Transverse colon (tissue), 4 donors: ENCODE data around the gene ATP13A2. TPM values are rescaled to one million over a fixed set of nuclear protein-coding genes. Genes with fewer than 3 reads are reported as not detected.

Source experiments
- DNase-seq: peaks from one replicate; pipeline ENCODE4 v3.0.0-alpha.2; 2019
- H3K27ac ChIP-seq, 4 donors: fragments of 200-600 bp; sonication (generic); 2 replicates each; pipeline ENCODE4 v1.5.1; 2016 to 2018; ENCODE audit warnings: inconsistent platforms in 4 of 4
- H3K27me3 ChIP-seq: fragments of 200-600 bp; sonication (generic); 2 replicates; pipeline ENCODE4 v1.5.1; 2017; ENCODE audit warnings: inconsistent platforms
- H3K36me3 ChIP-seq, 4 donors: fragments of 200-600 bp; sonication (generic); 2 replicates each; pipeline ENCODE4 v1.5.1; 2017 to 2019; ENCODE audit warnings: inconsistent platforms in 4 of 4
- H3K4me1 ChIP-seq, 4 donors: fragments of 200-600 bp; sonication (generic); 2 replicates each; pipeline ENCODE4 v1.5.1; 2017 to 2020; ENCODE audit warnings: inconsistent platforms in 4 of 4
- H3K4me3 ChIP-seq, 4 donors: fragments of 200-600 bp; sonication (generic); 1 replicate in 1 of 4; 2 replicates in 3 of 4; pipeline versions ENCODE4 v1.5.1 to v1.6.1; 2017 to 2019; ENCODE audit warnings: inconsistent platforms in 4 of 4
- H3K9me3 ChIP-seq, 2 donors: fragments of 200-600 bp; sonication (generic); 2 replicates each; pipeline ENCODE4 v1.5.1; 2017 to 2019; ENCODE audit warnings: inconsistent platforms in 2 of 2
- EP300 ChIP-seq: sonication (generic); formaldehyde crosslinking; IDR thresholded peaks from one replicate; pipeline ENCODE4 v1.6.1; 2017; ENCODE audit warnings: antibody characterized with exemption, low read depth
- POLR2A ChIP-seq: fragments of 450-650 bp; IDR thresholded peaks from one replicate; pipeline ENCODE4 v1.6.1; 2016; ENCODE audit warnings: antibody characterized with exemption, mild to moderate bottlenecking, moderate library complexity
- POLR2AphosphoS5 ChIP-seq, 3 donors: sonication (generic); formaldehyde crosslinking; IDR thresholded peaks; one replicate each; pipeline ENCODE4 v1.6.1; 2016; ENCODE audit warnings: antibody characterized with exemption in 3 of 3
- WGBS, 2 donors: methylation state at CpG; one replicate each; pipeline ENCODE4 v1.1.5; 2018; ENCODE audit warnings: low coverage in 1 of 2; 5-methylcytosine and 5-hydroxymethylcytosine counted together
- in situ Hi-C, 4 donors: fragments of 200-750 bp; cut with MboI; loops; one replicate each; pipeline versions ENCODE4 v1.15.0 to v1.15.1; 2017; ENCODE audit warnings: low sequenced_read_pairs in 3 of 4, low pct_ligation_motif_present in 1 of 4, low pct_unique_long_range_greater_than_20kb in 1 of 4
- intact Hi-C: fragments of 100-400 bp; cut with DNase I; formaldehyde crosslinking; loops from one replicate; pipeline ENCODE4 v1.15.1; 2023; ENCODE audit warnings: low total_unique reads
- total RNA-seq, 4 donors: library from RNA; depleted of rRNA; stranded (reverse); fragments of >200 nt; gene quantifications; one replicate each; pipeline ENCODE4 v1.1.0, GENCODE V29; 2016
- TF ChIP-seq, protein P1 (sequence below), 5 experiments: fragments of 200-600 bp in 3 of 5; fragments of 450-650 bp in 2 of 5; sonication (generic) in 3 of 5; IDR thresholded peaks; 1 replicate in 2 of 5; 2 replicates in 3 of 5; pipeline ENCODE4 v1.5.1; 2016 to 2017; ENCODE audit warnings: antibody characterized with exemption in 5 of 5, inconsistent platforms in 3 of 5, mild to moderate bottlenecking in 2 of 5, moderate library complexity in 1 of 5

Gene ATP13A2
- total RNA-seq, 4 donors from 2014 or later = 34.4 to 70.8 (median 60.9) TPM

DNA sequence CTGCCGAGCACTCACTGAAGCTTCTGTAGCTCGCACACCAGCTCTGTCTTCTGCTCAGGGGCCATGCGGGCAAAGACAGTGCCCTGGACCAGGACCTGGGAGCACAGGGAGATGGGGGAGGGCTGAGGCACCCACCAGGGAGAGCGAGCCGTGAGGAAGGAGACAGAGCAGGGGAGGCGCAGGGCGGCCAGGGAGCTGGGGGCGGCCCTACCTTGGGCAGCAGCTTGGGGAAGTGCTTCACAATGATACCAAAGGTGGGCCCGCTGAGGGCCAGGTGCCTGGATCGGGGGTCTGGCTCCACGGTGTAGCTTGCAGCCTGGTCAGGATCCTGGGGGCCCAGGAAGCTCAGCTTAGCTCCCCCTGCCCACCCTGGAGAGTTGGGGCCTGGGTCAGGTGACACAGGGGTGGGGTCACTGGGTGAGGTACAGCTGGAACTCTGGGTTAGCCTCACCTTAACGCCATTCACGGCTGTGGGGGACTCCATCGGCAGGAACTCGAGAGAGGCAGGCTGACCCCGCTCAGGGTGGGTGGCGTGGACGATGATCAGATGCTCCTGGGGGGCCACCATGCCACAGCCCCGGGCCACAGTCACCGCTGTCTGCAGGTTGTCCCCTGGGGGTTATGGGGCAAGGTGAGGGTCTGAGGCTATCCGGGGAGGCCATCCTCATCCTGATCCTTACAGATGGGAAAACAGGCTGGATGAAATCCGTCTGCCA, 21.9 kb downstream of the ATP13A2 start:
- no peak for DNase-seq
- Histone ChIP-seq H3K27me3 (no peaks in the 10 kb centered on the region), H3K4me3 (no peak overlapping the region), H3K4me1 (no peaks in the 10 kb centered on the region), H3K36me3 (no peaks in the 10 kb centered on the region), H3K27ac (no peak overlapping the region), H3K9me3 (no peaks in the 10 kb centered on the region)
- TF ChIP-seq POLR2AphosphoS5 (IDR thresholded peaks at IDR 0.05) (no peak), EP300 (no peak), POLR2A (no peak)
- TF ChIP-seq, protein P1, sequence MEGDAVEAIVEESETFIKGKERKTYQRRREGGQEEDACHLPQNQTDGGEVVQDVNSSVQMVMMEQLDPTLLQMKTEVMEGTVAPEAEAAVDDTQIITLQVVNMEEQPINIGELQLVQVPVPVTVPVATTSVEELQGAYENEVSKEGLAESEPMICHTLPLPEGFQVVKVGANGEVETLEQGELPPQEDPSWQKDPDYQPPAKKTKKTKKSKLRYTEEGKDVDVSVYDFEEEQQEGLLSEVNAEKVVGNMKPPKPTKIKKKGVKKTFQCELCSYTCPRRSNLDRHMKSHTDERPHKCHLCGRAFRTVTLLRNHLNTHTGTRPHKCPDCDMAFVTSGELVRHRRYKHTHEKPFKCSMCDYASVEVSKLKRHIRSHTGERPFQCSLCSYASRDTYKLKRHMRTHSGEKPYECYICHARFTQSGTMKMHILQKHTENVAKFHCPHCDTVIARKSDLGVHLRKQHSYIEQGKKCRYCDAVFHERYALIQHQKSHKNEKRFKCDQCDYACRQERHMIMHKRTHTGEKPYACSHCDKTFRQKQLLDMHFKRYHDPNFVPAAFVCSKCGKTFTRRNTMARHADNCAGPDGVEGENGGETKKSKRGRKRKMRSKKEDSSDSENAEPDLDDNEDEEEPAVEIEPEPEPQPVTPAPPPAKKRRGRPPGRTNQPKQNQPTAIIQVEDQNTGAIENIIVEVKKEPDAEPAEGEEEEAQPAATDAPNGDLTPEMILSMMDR (IDR thresholded peaks at IDR 0.05) = no peak
- intact Hi-C loops (no loop called here), in situ Hi-C loops (no loop called here)
- 94 to 96% methylated on average over 4 to 20 of the region's 22 CpGs for WGBS, 2 donors

DNA sequence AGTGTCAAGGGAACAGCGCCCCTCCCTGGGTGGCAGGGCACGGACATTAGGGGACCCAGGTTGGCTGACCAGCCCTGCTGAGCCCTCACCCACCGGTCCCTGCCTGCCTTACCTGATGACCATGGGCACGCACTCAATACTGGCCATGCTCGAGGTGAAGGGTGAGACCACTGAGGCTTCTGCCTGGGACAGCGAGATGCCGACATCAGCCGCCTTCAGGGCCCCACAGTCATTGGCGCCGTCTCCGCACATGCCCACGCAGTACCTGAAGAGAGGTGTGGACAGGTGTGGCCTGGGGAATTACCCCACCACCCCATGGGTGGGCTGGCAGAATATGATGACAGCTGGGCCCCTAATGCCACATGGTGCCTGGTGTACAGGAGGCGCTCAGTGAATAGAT, 23.5 kb downstream of the ATP13A2 start:
- DNase-seq = no peak
- in situ Hi-C loops = no loop called here
- intact Hi-C loops = no loop called here
- TF ChIP-seq POLR2A (no peak), POLR2AphosphoS5 (IDR thresholded peaks at IDR 0.05) (no peak), EP300 (no peak)
- TF ChIP-seq, protein P1 (IDR thresholded peaks at IDR 0.05) = no peak
- Histone ChIP-seq H3K4me1 (no peaks in the 10 kb centered on the region), H3K9me3 (no peaks in the 10 kb centered on the region), H3K36me3 (no peaks in the 10 kb centered on the region), H3K4me3 (no peak overlapping the region), H3K27me3 (no peaks in the 10 kb centered on the region), H3K27ac (no peak overlapping the region)
- WGBS, 2 donors = 93 to 100% methylated on average over 1 to 13 of the region's 13 CpGs

DNA sequence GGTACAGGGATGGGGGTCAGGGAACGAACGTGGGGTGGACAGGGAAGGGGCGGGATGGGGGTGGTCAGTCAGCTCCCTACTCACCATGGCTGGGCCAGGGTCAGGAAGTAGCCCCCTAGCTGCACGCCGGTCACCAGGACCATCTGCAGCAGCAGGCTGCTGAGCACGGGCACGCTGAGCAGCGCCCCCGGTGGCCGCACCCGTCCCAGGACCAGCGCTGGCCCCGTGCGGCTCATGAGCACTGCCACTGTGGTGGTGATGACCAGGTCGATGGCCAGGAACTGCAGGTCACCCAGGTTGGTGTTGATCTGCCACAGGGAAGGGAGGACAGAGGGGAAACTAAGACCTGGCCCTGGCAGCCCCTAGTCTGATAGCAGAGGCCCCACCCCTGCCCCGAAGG, 24.8 kb downstream of the ATP13A2 start:
- Histone ChIP-seq H3K4me1 (no peaks in the 10 kb centered on the region), H3K36me3 (no peaks in the 10 kb centered on the region), H3K9me3 (no peaks in the 10 kb centered on the region), H3K27me3 (peaks cover 4% of the 10 kb centered on the region), H3K4me3 (no peak overlapping the region), H3K27ac (no peak overlapping the region)
- in situ Hi-C loops = no loop called here
- DNase-seq = no peak
- 80% methylated on average over 16 of the region's 16 CpGs; no CpG with 5 or more reads in 1 of the 2 donors for WGBS, 2 donors
- intact Hi-C loops = no loop called here
- TF ChIP-seq POLR2AphosphoS5 (IDR thresholded peaks at IDR 0.05) (no peak), EP300 (no peak), POLR2A (no peak)
- TF ChIP-seq, protein P1 (IDR thresholded peaks at IDR 0.05) = peak in 1 of 5 experiments; percentile 21

DNA sequence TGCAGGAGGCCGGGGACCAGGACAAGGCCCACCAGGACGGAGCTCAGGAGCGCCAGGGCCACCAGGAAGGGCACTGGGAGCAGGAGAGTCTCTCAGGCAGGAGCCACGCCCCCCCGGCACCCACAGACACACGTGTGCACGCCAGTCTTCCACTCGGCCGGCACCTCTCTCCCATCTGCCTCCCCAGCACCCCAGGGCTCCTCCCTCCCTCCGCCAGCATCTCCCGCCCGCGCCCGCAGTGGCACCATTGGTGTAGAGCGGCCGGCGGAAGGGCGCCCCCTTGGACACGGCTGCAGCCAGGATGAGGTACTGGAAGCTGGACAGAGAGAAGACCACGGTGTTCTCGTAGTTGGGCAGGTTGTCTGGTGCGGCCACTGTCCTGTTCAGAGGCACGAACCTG, 25.2 kb downstream of the ATP13A2 start:
- H3K27ac ChIP-seq = no peak overlapping the region
- 89% methylated on average over 23 of the region's 23 CpGs; no CpG with 5 or more reads in 1 of the 2 donors for WGBS, 2 donors
- in situ Hi-C loops = no loop called here

More for the DNA sequence above, 25.2 kb downstream of the ATP13A2 start:
- peaks cover 7% of the 10 kb centered on the region for H3K27me3 ChIP-seq
- no peaks in the 10 kb centered on the region for H3K4me1 ChIP-seq
- no peaks in the 10 kb centered on the region for H3K9me3 ChIP-seq
- intact Hi-C loops = no loop called here
- no peaks in the 10 kb centered on the region for H3K36me3 ChIP-seq
- TF ChIP-seq, protein P1 (IDR thresholded peaks at IDR 0.05) = no peak
- DNase-seq = no peak
- H3K4me3 ChIP-seq = no peak overlapping the region
